Tibial nerve (tissue), 4 donors: ENCODE measurements around the gene SERPIND1.

Experiments used
- CTCF ChIP-seq, 5 experiments: fragments of 200-600 bp in 3 of 5; fragments of 450-650 bp in 2 of 5; sonication (generic) in 3 of 5; IDR thresholded peaks; one replicate each; pipeline ENCODE4 v1.5.1; 2016 to 2019; ENCODE audit warnings: antibody characterized with exemption in 5 of 5, mild to moderate bottlenecking in 3 of 5, moderate library complexity in 2 of 5
- EP300 ChIP-seq, 2 donors: sonication (generic); formaldehyde crosslinking; IDR thresholded peaks; one replicate each; pipeline ENCODE4 v1.6.1; 2017; ENCODE audit warnings: antibody characterized with exemption in 2 of 2, mild to moderate bottlenecking in 1 of 2
- POLR2A ChIP-seq, 2 donors: fragments of 450-650 bp; IDR thresholded peaks; one replicate each; pipeline ENCODE4 v1.6.1; 2017; ENCODE audit warnings: antibody characterized with exemption in 2 of 2, mild to moderate bottlenecking in 2 of 2, moderate library complexity in 2 of 2

GRCh38 chr22:20792221-20792965 lies 18.5 kb downstream of the SERPIND1 start:
- TF ChIP-seq CTCF (IDR thresholded peaks at IDR 0.05) (no peak), POLR2A (IDR thresholded peaks at IDR 0.05) (no peak), EP300 (IDR thresholded peaks at IDR 0.05) (no peak)
